Measurements from ENCODE around the gene GNG5.
"Not testable (repeated sequence)": the region's sequence is repeated elsewhere in the genome, so short reads cannot be mapped to it uniquely, and the experiment has no call there.

The GNG5 gene

DNA sequence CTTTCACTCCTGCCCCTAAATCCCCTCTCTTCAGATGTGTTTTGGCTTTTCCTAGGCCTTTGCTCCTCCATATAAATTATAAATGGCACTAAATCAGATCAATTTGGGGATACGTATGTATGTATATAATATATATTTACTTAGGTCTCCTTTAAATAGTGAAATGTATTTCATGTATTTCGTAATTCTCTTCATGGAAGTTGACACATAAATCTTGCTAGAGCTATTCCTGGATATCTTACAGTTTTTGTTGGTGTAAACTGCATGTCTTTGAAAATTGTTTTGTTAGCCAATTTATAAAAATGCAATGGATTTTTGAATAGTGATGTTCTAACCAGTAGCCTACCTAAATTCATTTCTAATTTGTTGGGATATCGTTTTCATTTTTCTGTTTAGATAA is 18.3 kb downstream of the GNG5 start:
- no peak for DNase-seq (ENCODE audit: low read depth)

DNA sequence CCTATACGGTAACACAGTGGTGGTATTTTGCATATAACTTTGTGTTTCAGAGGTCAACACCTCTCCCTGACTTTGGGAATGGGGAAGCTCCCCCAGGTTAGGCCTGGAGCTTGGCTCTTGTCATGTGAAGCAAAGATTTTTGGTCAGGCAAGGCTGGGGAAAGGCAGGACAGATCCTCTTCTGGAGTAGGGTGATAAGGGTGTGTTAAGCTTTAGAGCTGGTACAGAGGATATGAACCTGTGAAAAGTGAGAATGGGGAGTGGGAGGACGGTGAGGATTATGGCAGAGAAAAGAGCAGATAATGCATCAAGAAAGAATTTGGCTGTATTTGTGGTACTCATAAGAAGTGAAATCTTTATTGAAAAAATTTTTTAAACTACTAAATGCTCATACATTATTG is 25.1 kb downstream of the GNG5 start:
- DNase-seq (ENCODE audit: low read depth): no peak

DNA sequence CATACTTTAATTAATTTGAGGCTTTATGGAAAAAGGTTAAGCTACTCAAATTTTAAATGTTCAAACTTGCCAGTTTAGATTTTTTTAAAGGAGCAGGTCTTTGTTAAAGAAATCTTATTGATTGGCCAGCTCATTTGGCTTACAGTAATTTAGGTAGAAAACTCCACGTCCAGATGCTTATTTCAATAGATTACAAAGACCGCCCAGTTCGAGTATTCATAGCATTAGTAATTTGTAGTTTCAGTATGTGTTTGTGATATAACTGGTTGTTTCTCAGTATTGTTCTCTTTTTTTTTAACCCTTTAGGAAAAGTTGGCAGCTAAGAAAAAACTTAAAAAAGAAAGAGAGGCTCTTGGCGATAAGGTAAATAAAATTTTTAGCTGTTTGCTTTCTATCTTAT is 25.7 kb downstream of the GNG5 start:
- no peak for DNase-seq (ENCODE audit: low read depth)

DNA sequence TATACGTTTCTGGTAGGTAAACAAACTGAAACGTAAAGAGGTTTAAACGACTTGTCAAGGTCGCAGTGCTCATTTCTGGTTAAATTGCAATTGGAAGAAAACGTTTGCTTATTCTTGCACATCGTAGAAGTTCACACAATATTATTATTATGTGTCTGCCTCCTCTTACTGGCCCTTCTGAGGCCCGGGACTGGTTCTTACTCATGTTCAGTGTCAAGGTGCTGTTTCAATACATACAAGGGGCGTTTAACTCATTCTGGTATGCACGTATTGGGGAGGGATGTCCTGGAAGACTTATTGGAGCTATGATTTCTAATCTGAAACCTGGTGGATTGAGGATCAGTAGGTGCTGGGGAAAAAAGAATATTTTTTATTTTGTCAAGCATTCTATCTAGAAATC is 26.4 kb downstream of the GNG5 start:
- no peak for DNase-seq (ENCODE audit: low read depth)

DNA sequence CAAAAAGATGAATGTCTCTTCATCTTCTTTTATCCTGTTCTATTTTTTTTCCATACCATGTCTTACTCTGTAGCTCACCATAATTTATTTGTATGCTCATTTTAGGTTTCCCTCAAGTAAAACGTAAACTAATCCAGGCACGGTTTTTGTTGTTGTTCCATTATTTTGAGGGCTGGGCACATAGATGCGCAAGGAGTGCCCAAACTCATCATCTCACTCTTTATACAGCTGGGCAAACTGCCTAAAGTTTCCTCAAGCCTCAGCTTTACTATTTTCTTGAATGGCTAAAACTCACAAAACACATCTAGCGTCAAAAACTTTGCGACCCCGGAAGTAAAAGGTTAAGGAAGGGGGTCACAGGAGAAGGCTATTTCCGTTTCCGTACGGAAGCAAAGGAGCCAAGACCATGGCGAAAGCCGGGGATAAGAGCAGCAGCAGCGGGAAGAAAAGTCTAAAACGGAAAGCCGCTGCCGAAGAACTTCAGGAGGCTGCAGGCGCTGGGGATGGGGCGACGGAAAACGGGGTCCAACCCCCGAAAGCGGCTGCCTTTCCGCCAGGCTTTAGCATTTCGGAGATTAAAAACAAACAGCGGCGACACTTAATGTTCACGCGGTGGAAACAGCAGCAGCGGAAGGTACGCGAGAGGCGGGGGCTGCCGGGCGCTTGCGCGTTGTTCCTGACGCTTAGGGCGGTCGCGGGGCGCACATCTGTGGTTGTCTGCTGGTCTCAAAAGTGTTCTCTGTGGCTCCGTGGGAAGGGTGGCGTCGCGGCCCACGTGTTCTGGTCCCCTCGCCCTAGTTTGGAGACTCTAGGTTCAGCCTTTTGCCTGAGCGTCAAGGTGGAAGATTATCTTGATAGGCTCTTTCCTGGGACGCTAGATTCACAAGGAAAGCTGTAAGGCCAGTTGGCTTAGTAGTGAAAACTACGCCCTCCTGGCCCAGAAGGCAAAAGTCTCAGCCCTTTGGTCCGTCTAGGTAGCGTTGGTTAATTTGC is 27.2 kb downstream of the GNG5 start, which contains the start of gene RPF1:
Gene RPF1 (plus strand): TSS at position 391 of the 993 bp plus-strand sequence. CDS start 16 bp downstream, at position 407.
- DNase-seq (ENCODE audit: low read depth): peak; percentile 59

DNA sequence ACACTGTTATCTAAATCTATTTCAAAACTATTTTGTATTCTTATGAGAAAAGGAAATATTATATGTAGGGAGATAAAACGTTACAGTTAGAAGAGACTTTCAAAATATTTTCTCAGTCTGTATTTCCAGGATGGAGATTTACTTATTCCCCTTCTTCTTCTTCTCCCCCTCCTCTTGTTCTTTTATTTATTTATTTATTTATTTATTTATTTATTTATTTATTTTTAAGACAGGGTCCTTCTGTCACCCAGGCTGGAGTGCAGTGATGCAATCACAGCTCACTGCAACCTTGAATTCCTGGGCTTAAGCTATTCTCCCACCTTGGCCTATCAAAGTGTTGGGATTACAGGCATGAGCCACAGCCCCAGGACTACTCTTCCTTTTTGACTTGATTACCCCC is 30.2 kb downstream of the GNG5 start:
- no peak for DNase-seq (ENCODE audit: low read depth)

DNA sequence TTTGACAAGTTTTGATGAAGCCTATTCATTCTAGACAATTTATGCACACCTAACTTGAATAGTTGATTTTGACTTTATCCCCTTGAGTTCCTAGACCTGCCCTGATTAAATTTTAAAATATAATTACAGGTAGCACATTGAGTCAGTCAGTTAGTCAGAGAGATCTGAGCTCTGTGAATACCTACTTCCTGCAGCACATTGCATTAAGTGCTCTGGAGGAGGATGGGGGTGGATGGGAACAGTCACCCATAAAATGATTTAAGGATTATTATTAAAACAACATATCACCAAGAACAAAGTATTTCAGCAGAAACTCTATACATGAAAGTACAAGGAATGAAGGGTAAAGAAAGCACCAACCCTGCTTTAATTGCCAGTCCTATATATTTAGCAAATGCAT is 39.1 kb downstream of the GNG5 start:
- no peak for DNase-seq (ENCODE audit: low read depth)

DNA sequence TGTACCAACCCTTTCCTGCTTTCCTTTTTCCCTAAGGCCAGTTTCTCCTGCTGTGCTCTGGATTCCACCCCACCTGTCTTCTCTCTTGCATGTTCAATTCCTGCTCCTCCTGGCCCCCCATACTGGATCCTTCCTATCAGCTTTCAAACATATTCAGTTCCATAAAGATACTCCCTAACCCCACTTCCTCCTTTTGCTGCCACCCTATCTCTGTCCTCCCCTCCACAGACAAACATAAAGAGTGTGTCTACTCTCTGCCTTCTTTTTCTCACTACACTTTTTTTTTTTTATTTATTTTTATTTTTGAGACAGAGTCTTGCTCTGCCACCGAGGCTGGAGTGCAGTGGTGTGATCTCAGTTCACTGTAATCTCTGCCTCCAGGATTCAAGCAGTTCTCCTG is 44.3 kb downstream of the GNG5 start:
- DNase-seq (ENCODE audit: low read depth): no peak

DNA sequence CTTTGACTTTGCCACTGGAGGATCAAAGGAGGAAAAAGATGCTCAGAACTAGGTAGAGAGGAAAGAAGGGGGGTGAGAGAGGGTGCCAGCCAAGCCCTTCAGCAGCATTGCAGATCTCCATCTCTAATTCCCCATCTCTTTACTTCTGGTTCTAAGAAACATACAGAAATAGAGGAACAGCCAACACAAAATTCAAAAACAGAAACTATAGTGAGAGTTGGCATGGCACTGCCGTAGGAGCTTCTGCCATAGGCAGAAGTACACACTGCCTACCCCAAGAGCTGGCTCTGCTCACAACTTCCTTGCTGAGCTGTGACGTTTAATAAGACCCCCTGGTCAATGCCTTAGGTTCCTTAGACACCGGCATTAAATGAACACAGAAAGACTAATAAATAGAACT is 53.9 kb downstream of the GNG5 start:
- DNase-seq (ENCODE audit: low read depth): no peak

DNA sequence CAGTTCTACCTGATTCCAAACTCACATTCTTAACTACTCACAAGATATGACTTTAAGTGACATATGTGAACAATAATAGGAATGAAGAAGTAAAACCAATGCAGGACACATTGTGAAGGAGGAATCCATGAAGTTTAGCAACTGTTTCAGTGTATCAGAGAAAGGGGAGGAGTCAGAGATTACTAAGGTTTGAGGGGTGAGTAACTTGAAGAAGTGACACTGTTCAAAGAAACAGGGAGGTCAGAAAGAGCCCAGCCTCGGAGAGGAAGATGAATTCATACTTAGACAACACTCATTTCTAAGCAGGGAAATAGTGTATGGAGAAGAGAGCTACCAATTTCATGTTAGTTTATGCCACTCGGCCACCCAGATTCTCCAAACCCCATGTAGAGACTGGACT is 55.5 kb downstream of the GNG5 start:
- DNase-seq (ENCODE audit: low read depth): no peak

DNA sequence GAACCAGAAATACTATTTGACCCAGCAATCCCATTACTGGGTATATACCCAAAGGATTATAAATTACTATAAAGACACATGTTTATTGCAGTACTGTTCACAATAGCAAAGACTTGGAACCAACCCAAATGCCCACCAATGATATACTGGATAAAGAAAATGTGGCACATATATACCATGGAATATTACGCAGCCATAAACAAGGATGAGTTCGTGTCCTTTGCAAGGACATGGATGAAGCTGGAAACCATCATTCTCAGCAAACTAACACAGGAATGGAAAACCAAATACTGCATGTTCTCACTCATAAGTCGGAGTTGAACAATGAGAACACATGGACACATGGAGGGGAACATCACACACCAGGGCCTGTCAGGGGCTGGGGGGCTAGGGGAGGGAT is 57.7 kb downstream of the GNG5 start:
- DNase-seq (ENCODE audit: low read depth): not testable (repeated sequence)
